Activated CD4-positive, CD25-positive, alpha-beta regulatory T cell (primary cell): ENCODE data around the gene SLC38A10.
"Not testable (repeated sequence)": the region's sequence is repeated elsewhere in the genome, so short reads cannot be mapped to it uniquely, and the experiment has no call there.

Experiments
- DNase-seq, 4 experiments: peaks; one replicate each; lab custom pipeline; 2025; lab: John Stamatoyannopoulos, UW

Gene SLC38A10

GRCh38 chr17:81312624-81313325, 17.7 kb upstream of the SLC38A10 start:
- no peak for DNase-seq

- no peak for DNase-seq
Measured at GRCh38 chr17:81311946-81312345, 16.8 kb upstream of the SLC38A10 start.

- DNase-seq: no peak
Measured at GRCh38 chr17:81310949-81311550, 15.9 kb upstream of the SLC38A10 start.

- DNase-seq: no peak
Measured at GRCh38 chr17:81309859-81310839, 15.0 kb upstream of the SLC38A10 start.

GRCh38 chr17:81309140-81309858, 14.2 kb upstream of the SLC38A10 start:
- no peak for DNase-seq

GRCh38 chr17:81308784-81309139, 13.7 kb upstream of the SLC38A10 start:
- DNase-seq: not testable (repeated sequence)

- no peak for DNase-seq
Measured at GRCh38 chr17:81307636-81308560, 12.8 kb upstream of the SLC38A10 start.

- DNase-seq: no peak
Measured at GRCh38 chr17:81306898-81307510, 11.9 kb upstream of the SLC38A10 start.

- DNase-seq: no peak
Measured at GRCh38 chr17:81306491-81306890, 11.4 kb upstream of the SLC38A10 start.

GRCh38 chr17:81305051-81305630, 10.0 kb upstream of the SLC38A10 start:
- DNase-seq: no peak

GRCh38 chr17:81304196-81305015, 9.3 kb upstream of the SLC38A10 start:
- no peak for DNase-seq

GRCh38 chr17:81303385-81303784, 8.3 kb upstream of the SLC38A10 start:
- DNase-seq: no peak

GRCh38 chr17:81302861-81303333, 7.8 kb upstream of the SLC38A10 start:
- DNase-seq: no peak

- DNase-seq: no peak
Measured at GRCh38 chr17:81302324-81302723, 7.2 kb upstream of the SLC38A10 start.

- no peak for DNase-seq
Measured at GRCh38 chr17:81301195-81302144, 6.4 kb upstream of the SLC38A10 start.

- no peak for DNase-seq
Measured at GRCh38 chr17:81300586-81301155, 5.6 kb upstream of the SLC38A10 start.

GRCh38 chr17:81299846-81300585, 4.9 kb upstream of the SLC38A10 start:
- DNase-seq: no peak
